ENCODE measurements around the gene PTX4. TPM values are rescaled to one million over a fixed set of nuclear protein-coding genes. Genes with fewer than 3 reads are reported as not detected.

Gene PTX4
- total RNA-seq, 6 experiments from 2014 or later = 0.14 to 0.24 (median 0.18) TPM; not detected in 2

GRCh38 chr16:1519831-1520230, 31.1 kb upstream of the PTX4 start:
- no peaks in the 10 kb centered on the region for H3K4me1 Mint-ChIP-seq (ENCODE audit: low read depth)
- H3K9me3 Mint-ChIP-seq = peaks cover 2% of the 10 kb centered on the region; the same call in 1 of the 2 replicates
- H3K4me3 Mint-ChIP-seq = no peak overlapping the region
- no peaks in the 10 kb centered on the region; the same call in 1 of the 2 replicates for H3K27me3 Mint-ChIP-seq (ENCODE audit: insufficient read depth)
- H3K27ac Mint-ChIP-seq = no peak overlapping the region
- no peak for DNase-seq
- no peak for TF ChIP-seq CTCF (IDR thresholded peaks at IDR 0.05)
- H3K36me3 Mint-ChIP-seq (ENCODE audit: low read depth) = peaks cover 3% of the 10 kb centered on the region; the same call in 1 of the 2 replicates

GRCh38 chr16:1518626-1519135, 29.9 kb upstream of the PTX4 start:
- no peak overlapping the region for H3K27ac Mint-ChIP-seq
- no peak for DNase-seq

GRCh38 chr16:1514507-1514906, 25.8 kb upstream of the PTX4 start:
- Mint-ChIP-seq H3K9me3 (peaks cover 13% of the 10 kb centered on the region), H3K4me1 (ENCODE audit: low read depth) (no peaks in the 10 kb centered on the region), H3K4me3 (no peak overlapping the region), H3K27ac (no peak overlapping the region), H3K27me3 (ENCODE audit: insufficient read depth) (peaks cover 3% of the 10 kb centered on the region), H3K36me3 (ENCODE audit: low read depth) (peaks cover 22% of the 10 kb centered on the region)
- no peak for DNase-seq
- no peak for TF ChIP-seq CTCF (IDR thresholded peaks at IDR 0.05)

More at GRCh38 chr16:1518626-1519135, 29.9 kb upstream of the PTX4 start:
- H3K9me3 Mint-ChIP-seq = peaks cover 8% of the 10 kb centered on the region
- H3K4me1 Mint-ChIP-seq (ENCODE audit: low read depth) = no peaks in the 10 kb centered on the region
- peaks cover 2% of the 10 kb centered on the region; the same call in 1 of the 2 replicates for H3K27me3 Mint-ChIP-seq (ENCODE audit: insufficient read depth)
- no peak overlapping the region for H3K4me3 Mint-ChIP-seq
- no peak for TF ChIP-seq CTCF (IDR thresholded peaks at IDR 0.05)
- H3K36me3 Mint-ChIP-seq (ENCODE audit: low read depth) = peaks cover 9% of the 10 kb centered on the region; the same call in 1 of the 2 replicates

GRCh38 chr16:1512774-1513173, 24.0 kb upstream of the PTX4 start:
- no peak overlapping the region for H3K27ac Mint-ChIP-seq
- H3K27me3 Mint-ChIP-seq (ENCODE audit: insufficient read depth) = peaks cover 3% of the 10 kb centered on the region
- TF ChIP-seq CTCF (IDR thresholded peaks at IDR 0.05) = no peak
- H3K9me3 Mint-ChIP-seq = peaks cover 13% of the 10 kb centered on the region
- no peak overlapping the region for H3K4me3 Mint-ChIP-seq
- peaks cover 22% of the 10 kb centered on the region for H3K36me3 Mint-ChIP-seq (ENCODE audit: low read depth)
- no peak for DNase-seq
- H3K4me1 Mint-ChIP-seq (ENCODE audit: low read depth) = no peaks in the 10 kb centered on the region

- H3K36me3 Mint-ChIP-seq (ENCODE audit: low read depth) = peaks cover 22% of the 10 kb centered on the region
- peaks cover 13% of the 10 kb centered on the region for H3K9me3 Mint-ChIP-seq
- peaks cover 3% of the 10 kb centered on the region for H3K27me3 Mint-ChIP-seq (ENCODE audit: insufficient read depth)
- H3K4me1 Mint-ChIP-seq (ENCODE audit: low read depth) = no peaks in the 10 kb centered on the region
- no peak for TF ChIP-seq CTCF (IDR thresholded peaks at IDR 0.05)
- H3K27ac Mint-ChIP-seq = no peak overlapping the region
- no peak for DNase-seq
- no peak overlapping the region for H3K4me3 Mint-ChIP-seq
These were observed 23.2 kb upstream of the PTX4 start for GRCh38 chr16:1511662-1512569.

All from HFFc6 (cell line).